Jurkat, Clone E6-1 (cell line): ENCODE measurements around the gene CLTCL1. TPM values are rescaled to one million over a fixed set of nuclear protein-coding genes. Genes with fewer than 3 reads are reported as not detected.
A peak's percentile ranks its signal among the peaks of the same experiment; 100 is the strongest.
"Not testable (repeated sequence)": the region's sequence is repeated elsewhere in the genome, so short reads cannot be mapped to it uniquely, and the experiment has no call there.

Experiments used
- DNase-seq: peaks from one replicate; pipeline ENCODE4 v3.0.0-alpha.2; 2011; ENCODE audit warnings: low read depth, low spot score
- H3K4me3 ChIP-seq: 2 replicates; pipeline ENCODE4 v1.5.1; 2011; ENCODE audit warnings: mild to moderate bottlenecking, low read length, control low read depth, moderate library complexity
- polyA plus RNA-seq: library from polyadenylated mRNA; unstranded; fragments of >200 nt; gene quantifications from one replicate; pipeline ENCODE4 v1.2.1, GENCODE V29; 2012; ENCODE audit warnings: missing spikeins; ENCODE audit not compliant: insufficient read length, insufficient read depth

The CLTCL1 gene
- polyA plus RNA-seq, result 6.1 TPM

- peak; percentile 65 for DNase-seq
- peak within 1 kb of the TSS; percentile 74 for H3K4me3 ChIP-seq
Measured at GRCh38 chr22:19291580-19292457, at the start of gene CLTCL1. TSS of gene CLTCL1 (minus strand) at chr22:19291719. CDS start at chr22:19291641, 78 bp downstream.

GRCh38 chr22:19337137-19337536, 45.6 kb upstream of the CLTCL1 start:
- no peak for DNase-seq
- no peak overlapping the region for H3K4me3 ChIP-seq

GRCh38 chr22:19336133-19337075, 44.9 kb upstream of the CLTCL1 start:
- H3K4me3 ChIP-seq, result no peak overlapping the region
- no peak for DNase-seq

GRCh38 chr22:19331975-19332374, 40.5 kb upstream of the CLTCL1 start:
- H3K4me3 ChIP-seq, result no peak overlapping the region
- DNase-seq, result no peak

GRCh38 chr22:19331474-19331873, 40.0 kb upstream of the CLTCL1 start:
- DNase-seq, result no peak
- no peak overlapping the region for H3K4me3 ChIP-seq

GRCh38 chr22:19330865-19331418, 39.4 kb upstream of the CLTCL1 start:
- no peak overlapping the region for H3K4me3 ChIP-seq
- DNase-seq, result no peak

- H3K4me3 ChIP-seq, DNase-seq: not testable (repeated sequence)
Measured at GRCh38 chr22:19330205-19330604, 38.7 kb upstream of the CLTCL1 start.

GRCh38 chr22:19329454-19329853, 37.9 kb upstream of the CLTCL1 start:
- DNase-seq, result no peak
- no peak overlapping the region for H3K4me3 ChIP-seq

GRCh38 chr22:19325296-19325948, 33.9 kb upstream of the CLTCL1 start:
- no peak overlapping the region for H3K4me3 ChIP-seq
- DNase-seq, result no peak

- not testable (repeated sequence) for DNase-seq, H3K4me3 ChIP-seq
Measured at GRCh38 chr22:19323420-19323819, 31.9 kb upstream of the CLTCL1 start.

- no peak overlapping the region for H3K4me3 ChIP-seq
- no peak for DNase-seq
Measured at GRCh38 chr22:19321757-19322156, 30.2 kb upstream of the CLTCL1 start.

- not testable (repeated sequence) for DNase-seq, H3K4me3 ChIP-seq
Measured at GRCh38 chr22:19320136-19320535, 28.6 kb upstream of the CLTCL1 start.

- no peak for DNase-seq
- H3K4me3 ChIP-seq, result no peak overlapping the region
Measured at GRCh38 chr22:19319281-19319680, 27.8 kb upstream of the CLTCL1 start.

GRCh38 chr22:19317865-19318264, 26.3 kb upstream of the CLTCL1 start:
- no peak for DNase-seq
- no peak overlapping the region for H3K4me3 ChIP-seq

GRCh38 chr22:19307872-19308271, 16.4 kb upstream of the CLTCL1 start:
- no peak overlapping the region for H3K4me3 ChIP-seq
- no peak for DNase-seq

- not testable (repeated sequence) for H3K4me3 ChIP-seq, DNase-seq
Measured at GRCh38 chr22:19306535-19306934, 15.0 kb upstream of the CLTCL1 start.

- no peak for DNase-seq
- no peak overlapping the region for H3K4me3 ChIP-seq
Measured at GRCh38 chr22:19304547-19304946, 13.0 kb upstream of the CLTCL1 start.

- no peak for DNase-seq
- no peak overlapping the region for H3K4me3 ChIP-seq
Measured at GRCh38 chr22:19303785-19304184, 12.3 kb upstream of the CLTCL1 start.

- no peak overlapping the region for H3K4me3 ChIP-seq
- DNase-seq, result no peak
Measured at GRCh38 chr22:19295733-19296132, 4.2 kb upstream of the CLTCL1 start.
